ENCODE measurements around the gene BAX. TPM values are rescaled to one million over a fixed set of nuclear protein-coding genes. Genes with fewer than 3 reads are reported as not detected.
A peak's percentile ranks its signal among the peaks of the same experiment; 100 is the strongest.

The BAX gene
- total RNA-seq, 1 donor from 2014 or later, result 169 TPM

DNA sequence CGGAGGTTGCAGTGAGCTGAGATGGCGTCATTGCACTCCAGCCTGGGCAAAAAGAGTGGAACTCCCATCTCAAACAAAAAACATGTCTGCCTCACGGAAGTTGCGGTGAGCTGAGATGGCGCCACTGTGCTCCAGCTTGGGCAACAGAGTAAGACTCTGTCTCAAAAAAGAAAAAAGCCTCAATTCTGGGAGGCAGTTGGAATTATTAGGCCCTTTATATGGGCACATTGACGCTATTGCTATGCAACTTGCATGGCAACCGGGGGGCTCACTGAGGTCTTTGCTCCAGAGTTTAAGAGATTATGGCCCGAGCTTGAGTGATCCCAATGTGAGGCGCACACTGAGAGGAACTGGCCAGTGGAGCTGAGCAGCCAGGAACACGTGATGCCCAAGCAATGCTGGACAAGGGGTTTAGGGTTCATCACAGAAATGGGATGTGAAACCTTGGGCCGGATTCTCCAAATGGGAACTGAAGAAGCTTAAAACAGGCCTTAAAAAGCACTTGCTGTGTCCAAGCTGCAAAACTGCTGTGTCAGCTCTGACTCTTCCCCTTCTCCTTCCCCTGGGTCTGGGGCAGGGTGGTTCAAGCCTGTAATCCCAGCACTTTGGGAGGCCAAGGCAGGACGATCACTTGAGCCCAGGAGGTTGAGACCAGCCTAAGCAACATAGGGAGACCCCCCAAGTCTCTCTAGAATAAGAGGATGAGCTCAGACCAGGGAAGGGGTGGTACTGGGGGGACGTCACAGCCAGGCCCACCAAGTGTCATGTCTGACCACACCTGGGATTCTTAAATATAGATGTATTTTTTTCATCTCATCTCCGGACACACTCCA, 12.9 kb downstream of the BAX start:
- H4K20me1 ChIP-seq (ENCODE audit: insufficient read depth, low read length), result peaks cover 52% of the 10 kb centered on the region
- no peak for TF ChIP-seq EZH2 (IDR thresholded peaks at IDR 0.05; ENCODE audit: insufficient read depth, low read length)
- TF ChIP-seq, protein P1, sequence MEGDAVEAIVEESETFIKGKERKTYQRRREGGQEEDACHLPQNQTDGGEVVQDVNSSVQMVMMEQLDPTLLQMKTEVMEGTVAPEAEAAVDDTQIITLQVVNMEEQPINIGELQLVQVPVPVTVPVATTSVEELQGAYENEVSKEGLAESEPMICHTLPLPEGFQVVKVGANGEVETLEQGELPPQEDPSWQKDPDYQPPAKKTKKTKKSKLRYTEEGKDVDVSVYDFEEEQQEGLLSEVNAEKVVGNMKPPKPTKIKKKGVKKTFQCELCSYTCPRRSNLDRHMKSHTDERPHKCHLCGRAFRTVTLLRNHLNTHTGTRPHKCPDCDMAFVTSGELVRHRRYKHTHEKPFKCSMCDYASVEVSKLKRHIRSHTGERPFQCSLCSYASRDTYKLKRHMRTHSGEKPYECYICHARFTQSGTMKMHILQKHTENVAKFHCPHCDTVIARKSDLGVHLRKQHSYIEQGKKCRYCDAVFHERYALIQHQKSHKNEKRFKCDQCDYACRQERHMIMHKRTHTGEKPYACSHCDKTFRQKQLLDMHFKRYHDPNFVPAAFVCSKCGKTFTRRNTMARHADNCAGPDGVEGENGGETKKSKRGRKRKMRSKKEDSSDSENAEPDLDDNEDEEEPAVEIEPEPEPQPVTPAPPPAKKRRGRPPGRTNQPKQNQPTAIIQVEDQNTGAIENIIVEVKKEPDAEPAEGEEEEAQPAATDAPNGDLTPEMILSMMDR (IDR thresholded peaks at IDR 0.05; ENCODE audit: insufficient read depth, low read depth, low read length), result no peak
- peaks cover 29% of the 10 kb centered on the region for H3K4me1 Mint-ChIP-seq (ENCODE audit: low read depth, unreplicated experiment)
- peaks cover 31% of the 10 kb centered on the region for H3K4me1 ChIP-seq (ENCODE audit: insufficient read depth, low read length)
- H3K36me3 ChIP-seq (ENCODE audit: insufficient read depth, low read length), result peaks cover 11% of the 10 kb centered on the region
- H3K9me3 ChIP-seq (ENCODE audit: insufficient read depth, low read depth, low read length), result no peaks in the 10 kb centered on the region
- H3K4me3 ChIP-seq (ENCODE audit: insufficient read depth, low read depth, low read length), result no peak overlapping the region
- H3K4me3 Mint-ChIP-seq (ENCODE audit: unreplicated experiment), result peak overlapping the region; percentile 99
- H3K4me2 ChIP-seq (ENCODE audit: low read length), result peak overlapping the region; percentile 90
- no peak overlapping the region for H2AFZ ChIP-seq (ENCODE audit: low read depth, low read length)
- H3K36me3 Mint-ChIP-seq (ENCODE audit: low read depth, unreplicated experiment), result peaks cover 29% of the 10 kb centered on the region
- peaks cover 20% of the 10 kb centered on the region for H3K79me2 ChIP-seq (ENCODE audit: insufficient read depth, low read length)
- DNase-seq (ENCODE audit: low read depth), result peak; percentile 42
- no peaks in the 10 kb centered on the region for H3K27me3 Mint-ChIP-seq (ENCODE audit: low read depth, unreplicated experiment)
- H3K9me3 Mint-ChIP-seq (ENCODE audit: unreplicated experiment), result no peaks in the 10 kb centered on the region
- H3K27ac Mint-ChIP-seq (ENCODE audit: unreplicated experiment), result peak overlapping the region; percentile 85
- no peak overlapping the region for H3K27ac ChIP-seq (ENCODE audit: low read depth, low read length)
- no peaks in the 10 kb centered on the region for H3K27me3 ChIP-seq (ENCODE audit: insufficient read depth, low read length)
- peak overlapping the region; percentile 93 for H3K9ac ChIP-seq (ENCODE audit: low read length)
- no peak for FAIRE-seq

DNA sequence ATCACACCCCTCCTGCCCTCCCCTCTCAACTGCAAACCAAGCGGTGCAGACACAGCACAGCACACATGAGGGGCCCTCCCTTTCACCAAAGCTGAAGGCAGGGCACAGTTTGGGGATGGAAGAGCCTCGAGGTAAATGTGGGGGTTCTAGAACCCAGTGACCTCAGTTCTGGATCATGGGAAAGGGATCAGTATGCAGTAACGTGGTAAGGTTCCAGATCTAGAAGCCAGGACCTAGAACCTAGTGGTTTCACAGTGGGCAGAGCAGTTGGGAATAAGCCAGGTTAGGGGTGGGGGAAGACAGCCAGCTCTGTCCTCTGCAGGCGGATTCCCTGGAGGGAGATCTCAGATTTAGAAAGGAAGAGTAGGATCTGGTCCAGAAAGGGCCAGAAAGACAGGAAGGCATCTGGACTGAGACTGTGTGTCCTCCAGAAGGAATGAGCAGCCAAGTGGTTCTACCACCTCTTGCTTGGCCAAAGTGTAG, 13.5 kb downstream of the BAX start:
- Histone ChIP-seq H3K79me2 (ENCODE audit: insufficient read depth, low read length) (peaks cover 20% of the 10 kb centered on the region), H2AFZ (ENCODE audit: low read depth, low read length) (no peak overlapping the region), H4K20me1 (ENCODE audit: insufficient read depth, low read length) (peaks cover 52% of the 10 kb centered on the region), H3K27me3 (ENCODE audit: insufficient read depth, low read length) (no peaks in the 10 kb centered on the region), H3K9me3 (ENCODE audit: insufficient read depth, low read depth, low read length) (no peaks in the 10 kb centered on the region), H3K9ac (ENCODE audit: low read length) (no peak overlapping the region), H3K4me1 (ENCODE audit: insufficient read depth, low read length) (peaks cover 29% of the 10 kb centered on the region), H3K27ac (ENCODE audit: low read depth, low read length) (no peak overlapping the region), H3K4me2 (ENCODE audit: low read length) (no peak overlapping the region), H3K36me3 (ENCODE audit: insufficient read depth, low read length) (peaks cover 11% of the 10 kb centered on the region), H3K4me3 (ENCODE audit: insufficient read depth, low read depth, low read length) (no peak overlapping the region)
- DNase-seq (ENCODE audit: low read depth) (no peak), FAIRE-seq (no peak)
- TF ChIP-seq, protein P1 (IDR thresholded peaks at IDR 0.05; ENCODE audit: insufficient read depth, low read depth, low read length), result no peak
- no peak for TF ChIP-seq EZH2 (IDR thresholded peaks at IDR 0.05; ENCODE audit: insufficient read depth, low read length)
- Mint-ChIP-seq H3K4me3 (ENCODE audit: unreplicated experiment) (peak overlapping the region; percentile 99), H3K4me1 (ENCODE audit: low read depth, unreplicated experiment) (peaks cover 27% of the 10 kb centered on the region), H3K27me3 (ENCODE audit: low read depth, unreplicated experiment) (no peaks in the 10 kb centered on the region), H3K36me3 (ENCODE audit: low read depth, unreplicated experiment) (peaks cover 32% of the 10 kb centered on the region), H3K9me3 (ENCODE audit: unreplicated experiment) (no peaks in the 10 kb centered on the region), H3K27ac (ENCODE audit: unreplicated experiment) (peak overlapping the region; percentile 85)

DNA sequence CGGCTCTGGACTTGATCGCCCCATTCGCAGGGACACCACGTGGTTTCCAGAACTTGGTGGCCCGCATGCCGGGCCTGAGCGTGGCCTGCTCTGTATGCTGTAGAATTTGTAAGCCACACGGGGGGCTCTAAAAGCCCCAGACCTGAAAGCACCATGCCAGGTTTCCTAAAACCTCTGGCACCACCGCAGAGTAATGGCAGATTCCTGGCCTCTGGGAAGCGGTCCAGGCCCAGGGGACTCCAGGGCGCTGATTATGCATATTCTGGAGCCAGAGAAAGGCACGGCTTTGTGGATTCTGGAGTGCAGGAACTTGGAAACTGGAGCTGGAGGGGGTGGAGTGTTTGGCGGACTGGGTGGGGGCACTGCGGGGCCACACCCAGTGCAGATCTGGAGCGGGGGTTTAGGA, 14.1 kb downstream of the BAX start:
- DNase-seq (ENCODE audit: low read depth) (no peak), FAIRE-seq (no peak)
- Mint-ChIP-seq H3K9me3 (ENCODE audit: unreplicated experiment) (no peaks in the 10 kb centered on the region), H3K4me3 (ENCODE audit: unreplicated experiment) (no peak overlapping the region), H3K36me3 (ENCODE audit: low read depth, unreplicated experiment) (peaks cover 32% of the 10 kb centered on the region), H3K27ac (ENCODE audit: unreplicated experiment) (no peak overlapping the region), H3K4me1 (ENCODE audit: low read depth, unreplicated experiment) (peaks cover 23% of the 10 kb centered on the region), H3K27me3 (ENCODE audit: low read depth, unreplicated experiment) (no peaks in the 10 kb centered on the region)
- peaks cover 52% of the 10 kb centered on the region for H4K20me1 ChIP-seq (ENCODE audit: insufficient read depth, low read length)
- peaks cover 12% of the 10 kb centered on the region for H3K36me3 ChIP-seq (ENCODE audit: insufficient read depth, low read length)
- H3K27me3 ChIP-seq (ENCODE audit: insufficient read depth, low read length), result no peaks in the 10 kb centered on the region
- peaks cover 20% of the 10 kb centered on the region for H3K79me2 ChIP-seq (ENCODE audit: insufficient read depth, low read length)
- H2AFZ ChIP-seq (ENCODE audit: low read depth, low read length), result no peak overlapping the region
- no peak overlapping the region for H3K9ac ChIP-seq (ENCODE audit: low read length)
- no peak overlapping the region for H3K27ac ChIP-seq (ENCODE audit: low read depth, low read length)
- H3K4me3 ChIP-seq (ENCODE audit: insufficient read depth, low read depth, low read length), result no peak overlapping the region
- TF ChIP-seq EZH2 (IDR thresholded peaks at IDR 0.05; ENCODE audit: insufficient read depth, low read length), result no peak
- TF ChIP-seq, protein P1 (IDR thresholded peaks at IDR 0.05; ENCODE audit: insufficient read depth, low read depth, low read length), result no peak
- no peaks in the 10 kb centered on the region for H3K9me3 ChIP-seq (ENCODE audit: insufficient read depth, low read depth, low read length)
- peaks cover 23% of the 10 kb centered on the region for H3K4me1 ChIP-seq (ENCODE audit: insufficient read depth, low read length)
- H3K4me2 ChIP-seq (ENCODE audit: low read length), result no peak overlapping the region

Data from astrocyte (in vitro differentiated cells and primary cell).